ENCODE data around the gene PRR12.

The PRR12 gene

GRCh38 chr19:49667473-49667872, 76.5 kb downstream of the PRR12 start:
- DNase-seq (ENCODE audit: low read depth): no peak

- DNase-seq (ENCODE audit: low read depth): no peak
Measured at GRCh38 chr19:49669516-49669915, 78.5 kb downstream of the PRR12 start.

GRCh38 chr19:49672131-49672919, 81.3 kb downstream of the PRR12 start:
- peak; percentile 67 for DNase-seq (ENCODE audit: low read depth)
